Measurements from ENCODE around the gene GRIK4. TPM values are rescaled to one million over a fixed set of nuclear protein-coding genes. Genes with fewer than 3 reads are reported as not detected.

GRIK4 gene
- total and polyA plus RNA-seq, 2 of the 4 experiments (the other 2 are of a cell fraction): 0.18 to 0.38 TPM

DNA sequence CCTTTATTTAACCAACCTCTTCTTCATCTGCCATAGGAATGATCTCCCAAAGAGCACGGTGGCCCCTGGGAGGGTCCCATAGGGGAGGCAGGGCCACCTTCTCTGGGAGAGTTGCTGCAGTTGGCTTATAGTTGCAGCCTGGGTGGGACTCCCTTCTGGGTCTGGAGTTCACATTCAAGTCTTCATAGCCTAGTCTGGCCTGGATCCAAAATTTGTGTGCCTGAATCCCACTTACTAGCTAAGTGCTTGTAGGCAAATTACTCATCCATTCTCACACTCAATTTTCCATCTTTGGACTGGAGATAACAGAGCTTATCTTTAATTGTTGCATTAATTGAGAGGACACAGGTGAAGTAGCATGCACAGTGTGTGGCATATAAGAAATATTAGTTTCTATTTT, 163.6 kb downstream of the GRIK4 start:
- ChIA-PET CTCF (interaction anchor here (2.8 kb wide), 1 partner anchor 10 kb away, joined by 13 read pairs; no protein-coding TSS in a partner anchor), POLR2A (ENCODE audit: unreplicated experiment) (no interaction called here)
- dilution Hi-C loops (cut with HindIII; ENCODE audit: low sequenced_read_pairs, unreplicated experiment) (no loop called here), intact Hi-C loops (cut with micrococcal nuclease) (no loop called here), in situ Hi-C loops (cut with MboI; ENCODE audit: low sequenced_read_pairs) (loop anchor here (25.0 kb wide), 1 partner anchor 363 kb away; no protein-coding TSS in a partner anchor)
- no peak for DNase-seq
- H3K18ac ChIP-seq (ENCODE audit: low read depth, low read length): no peak overlapping the region
- no peak overlapping the region for H2AFZ ChIP-seq (replicated peaks; ENCODE audit: low read length, poor library complexity)
- no peaks in the 10 kb centered on the region for H3K9me1 ChIP-seq (ENCODE audit: insufficient read depth, low read length)
- no peak overlapping the region for H3K27ac ChIP-seq (ENCODE audit: insufficient read depth, low read length)
- H3K9me3 ChIP-seq (ENCODE audit: control insufficient read depth, insufficient read depth, low read length): peaks cover 2% of the 10 kb centered on the region; the same call in 1 of the 2 replicates
- no peak overlapping the region for H2BK120ac ChIP-seq (ENCODE audit: low read depth, low read length)
- H3K56ac ChIP-seq (ENCODE audit: extremely low read depth, insufficient read depth, low read length): no peak overlapping the region
- ATAC-seq (ENCODE audit: low read depth): no peak
- no peaks in the 10 kb centered on the region for H4K20me1 ChIP-seq (ENCODE audit: insufficient read depth, low read length)
- H2AK9ac ChIP-seq (replicated peaks; ENCODE audit: low read depth, low read length, poor library complexity): no peak overlapping the region
- BruUV-seq (replicated peaks): no TSS peak
- no peak overlapping the region for H2AK5ac ChIP-seq (ENCODE audit: low read depth, low read length)
- TF ChIP-seq MAFK (IDR thresholded peaks at IDR 0.05; ENCODE audit: low read depth, low read length) (no peak), RFX5 (IDR thresholded peaks at IDR 0.05; ENCODE audit: low read depth, low read length) (no peak)
- H3K4me1 ChIP-seq (ENCODE audit: control insufficient read depth, insufficient read depth, low read length): peaks cover 2% of the 10 kb centered on the region; the same call in 1 of the 2 replicates
- no peak overlapping the region for H3K4me3 ChIP-seq (ENCODE audit: insufficient read depth, low read depth, low read length)
- no peak overlapping the region for H4K5ac ChIP-seq (ENCODE audit: low read depth, low read length)
- no peak overlapping the region for H4K91ac ChIP-seq (ENCODE audit: insufficient read depth, low read depth, low read length)
- no peak overlapping the region for H4K8ac ChIP-seq (ENCODE audit: low read depth in 2 of 2, low read length in 2 of 2)
- H2BK5ac ChIP-seq (ENCODE audit: low read depth, low read length, poor library complexity, severe bottlenecking): no peak overlapping the region
- H3K23ac ChIP-seq (ENCODE audit: low read depth, low read length): no peak overlapping the region
- no CpG with 5 or more reads among the region's 1 CpG for WGBS, 2 experiments (ENCODE audit: extremely low coverage in 2 of 2, insufficient read length in 1 of 2)
- no peak overlapping the region for H2BK20ac ChIP-seq (ENCODE audit: low read depth, low read length)
- H3K36me3 ChIP-seq (ENCODE audit: control insufficient read depth, insufficient read depth, low read length): no peaks in the 10 kb centered on the region
- H3K9ac ChIP-seq (ENCODE audit: low read depth, low read length): no peak overlapping the region
- H2BK15ac ChIP-seq (ENCODE audit: low read depth, low read length): no peak overlapping the region
- H3K79me1 ChIP-seq (ENCODE audit: low read depth in 1 of 2, low read length in 2 of 2): no peaks in the 10 kb centered on the region
- H3K4ac ChIP-seq (ENCODE audit: low read depth, low read length): no peak overlapping the region
- H3K27me3 ChIP-seq (ENCODE audit: control insufficient read depth, insufficient read depth, low read length): peaks cover 7% of the 10 kb centered on the region; the same call in 1 of the 2 replicates
- H3K4me2 ChIP-seq (ENCODE audit: low read depth, low read length): no peak overlapping the region
- H3K14ac ChIP-seq (replicated peaks; ENCODE audit: low read depth, low read length): no peak overlapping the region
